IMR-90 (cell line): ENCODE measurements around the gene L3MBTL4. TPM values are rescaled to one million over a fixed set of nuclear protein-coding genes. Genes with fewer than 3 reads are reported as not detected.

Experiments
- ATAC-seq: fragments of 200-7000 bp; cut with Tn5 transposase; 2 replicates; pipeline ENCODE4 v1.9.1; 2020; ENCODE audit warnings: low read depth, mild to moderate bottlenecking, moderate library complexity
- BruUV-seq: library from RNA; stranded (reverse); fragments of 400-500 nt; replicated peaks from 2 replicates; lab custom pipeline; 2021; lab: Mats Ljungman, UMichigan
- CTCF ChIA-PET: fragments of 300-600 bp; formaldehyde crosslinking; extraction: SDS; loops from one replicate; lab custom pipeline; 2021; ENCODE audit warnings: antibody characterized with exemption; lab: Yijun Ruan, JAX
- POLR2A ChIA-PET: fragments of 300-600 bp; sonication (Branson Sonifier 250); formaldehyde crosslinking; loops from one replicate; lab custom pipeline; 2022; ENCODE audit warnings: antibody characterized with exemption; ENCODE audit not compliant: unreplicated experiment; lab: Charles Lee
- DNase-seq: peaks from one replicate; pipeline ENCODE4 v3.0.0; 2013
- H2AFZ ChIP-seq: replicated peaks from 2 replicates; pipeline ENCODE3; 2013; ENCODE audit warnings: low read length, mild to moderate bottlenecking; ENCODE audit not compliant: poor library complexity
- H2AK5ac ChIP-seq: 2 replicates; pipeline ENCODE4 v1.6.1; 2013; ENCODE audit warnings: low read depth, low read length, inconsistent platforms
- H2AK9ac ChIP-seq: replicated peaks from 2 replicates; pipeline ENCODE3; 2013; ENCODE audit warnings: mild to moderate bottlenecking, low read depth, low read length, moderate library complexity; ENCODE audit not compliant: poor library complexity
- H2BK120ac ChIP-seq: 2 replicates; pipeline ENCODE4 v1.6.1; 2013; ENCODE audit warnings: low read depth, low read length, inconsistent platforms
- H2BK15ac ChIP-seq: 3 replicates; pipeline ENCODE4 v1.6.1; 2013; ENCODE audit warnings: low read depth, low read length, inconsistent platforms
- H2BK20ac ChIP-seq: 2 replicates; pipeline ENCODE4 v1.6.1; 2013; ENCODE audit warnings: low read depth, mild to moderate bottlenecking, inconsistent platforms, low read length, moderate library complexity
- H2BK5ac ChIP-seq: 2 replicates; pipeline ENCODE4 v1.6.1; 2013; ENCODE audit warnings: mild to moderate bottlenecking, low read depth, low read length, inconsistent platforms; ENCODE audit not compliant: poor library complexity, severe bottlenecking
- H3K14ac ChIP-seq: replicated peaks from 2 replicates; pipeline ENCODE4 v1.6.1; 2013; ENCODE audit warnings: low read depth, low read length, inconsistent platforms
- H3K18ac ChIP-seq: 2 replicates; pipeline ENCODE4 v1.6.1; 2013; ENCODE audit warnings: low read depth, low read length, control low read depth
- H3K23ac ChIP-seq: 2 replicates; pipeline ENCODE4 v1.6.1; 2013; ENCODE audit warnings: low read depth, low read length, inconsistent platforms
- H3K27ac ChIP-seq: 2 replicates; pipeline ENCODE4 v1.5.1; 2013; ENCODE audit warnings: mild to moderate bottlenecking, control low read depth, low read length; ENCODE audit not compliant: insufficient read depth
- H3K27me3 ChIP-seq: 2 replicates; pipeline ENCODE4 v1.6.1; 2013; ENCODE audit warnings: low read length; ENCODE audit not compliant: control insufficient read depth, insufficient read depth
- H3K36me3 ChIP-seq: 2 replicates; pipeline ENCODE4 v1.6.1; 2013; ENCODE audit warnings: low read length, mixed read lengths; ENCODE audit not compliant: control insufficient read depth, insufficient read depth
- H3K4ac ChIP-seq: 2 replicates; pipeline ENCODE4 v1.6.1; 2013; ENCODE audit warnings: low read depth, low read length, inconsistent platforms
- H3K4me1 ChIP-seq: 2 replicates; pipeline ENCODE4 v1.6.1; 2013; ENCODE audit warnings: low read length, mixed read lengths; ENCODE audit not compliant: control insufficient read depth, insufficient read depth
- H3K4me2 ChIP-seq: 2 replicates; pipeline ENCODE4 v1.6.1; 2013; ENCODE audit warnings: low read depth, mild to moderate bottlenecking, control low read depth, low read length, moderate library complexity
- H3K4me3 ChIP-seq: 2 replicates; pipeline ENCODE4 v1.5.1; 2013; ENCODE audit warnings: low read depth, mild to moderate bottlenecking, control low read depth, low read length, moderate library complexity; ENCODE audit not compliant: insufficient read depth
- H3K56ac ChIP-seq: 2 replicates; pipeline ENCODE4 v1.6.1; 2013; ENCODE audit warnings: low read length, inconsistent platforms; ENCODE audit not compliant: insufficient read depth; ENCODE audit errors: extremely low read depth
- H3K79me1 ChIP-seq, 2 experiments: 2 replicates each; pipeline ENCODE4 v1.6.1; 2013; ENCODE audit warnings: low read length in 2 of 2, inconsistent platforms in 1 of 2, low read depth in 1 of 2
- H3K9ac ChIP-seq: 2 replicates; pipeline ENCODE4 v1.6.1; 2013; ENCODE audit warnings: low read depth, low read length, control low read depth
- H3K9me1 ChIP-seq: 2 replicates; pipeline ENCODE4 v1.6.1; 2013; ENCODE audit warnings: low read length, inconsistent platforms; ENCODE audit not compliant: insufficient read depth
- H3K9me3 ChIP-seq: 2 replicates; pipeline ENCODE4 v1.6.1; 2013; ENCODE audit warnings: low read length; ENCODE audit not compliant: control insufficient read depth, insufficient read depth
- H4K20me1 ChIP-seq: 2 replicates; pipeline ENCODE4 v1.6.1; 2013; ENCODE audit warnings: low read length, inconsistent platforms; ENCODE audit not compliant: insufficient read depth
- H4K5ac ChIP-seq: 2 replicates; pipeline ENCODE4 v1.6.1; 2013; ENCODE audit warnings: mild to moderate bottlenecking, low read depth, low read length, control low read depth
- H4K8ac ChIP-seq, 2 experiments: 2 replicates each; pipeline ENCODE4 v1.6.1; 2013; ENCODE audit warnings: low read depth in 2 of 2, low read length in 2 of 2, control low read depth in 1 of 2, inconsistent platforms in 1 of 2
- H4K91ac ChIP-seq: 2 replicates; pipeline ENCODE4 v1.6.1; 2013; ENCODE audit warnings: low read depth, low read length, inconsistent platforms; ENCODE audit not compliant: insufficient read depth
- BHLHE40 ChIP-seq: fragments of 150-350 bp; IDR thresholded peaks from 2 replicates; pipeline ENCODE4 v1.6.1; 2016; ENCODE audit warnings: mild to moderate bottlenecking, low read depth, low read length
- CEBPB ChIP-seq: IDR thresholded peaks from 2 replicates; pipeline ENCODE4 v1.6.1; 2012; ENCODE audit warnings: low read depth, low read length, improper control_type of control experiment
- CHD1 ChIP-seq: IDR thresholded peaks from 2 replicates; pipeline ENCODE4 v1.6.1; 2012; ENCODE audit warnings: low read depth, low read length, improper control_type of control experiment
- FOS ChIP-seq: fragments of 150-350 bp; IDR thresholded peaks from 2 replicates; pipeline ENCODE4 v1.6.1; 2016; ENCODE audit warnings: low read depth, low read length
- MAFK ChIP-seq: IDR thresholded peaks from 2 replicates; pipeline ENCODE4 v1.6.1; 2012; ENCODE audit warnings: low read depth, low read length, improper control_type of control experiment
- MAZ ChIP-seq: IDR thresholded peaks from 2 replicates; pipeline ENCODE4 v1.6.1; 2012; ENCODE audit warnings: low read depth, mild to moderate bottlenecking, low read length, improper control_type of control experiment, moderate library complexity, borderline replicate concordance
- MXI1 ChIP-seq: IDR thresholded peaks from 2 replicates; pipeline ENCODE4 v1.6.1; 2012; ENCODE audit warnings: low read depth, mild to moderate bottlenecking, low read length, moderate library complexity, borderline replicate concordance
- NFE2L2 ChIP-seq: fragments of 150-350 bp; IDR thresholded peaks from 2 replicates; pipeline ENCODE4 v1.6.1; 2016; ENCODE audit warnings: low read depth, mild to moderate bottlenecking, low read length
- POLR2A ChIP-seq: IDR thresholded peaks from 2 replicates; pipeline ENCODE4 v1.6.1; 2012; ENCODE audit warnings: mild to moderate bottlenecking, low read depth, low read length
- RAD21 ChIP-seq: IDR thresholded peaks from 2 replicates; pipeline ENCODE4 v1.6.1; 2012; ENCODE audit warnings: low read length, improper control_type of control experiment
- RCOR1 ChIP-seq: IDR thresholded peaks from 2 replicates; pipeline ENCODE4 v1.6.1; 2012; ENCODE audit warnings: mild to moderate bottlenecking, low read length, improper control_type of control experiment; ENCODE audit not compliant: insufficient replicate concordance
- RFX5 ChIP-seq: IDR thresholded peaks from 2 replicates; pipeline ENCODE4 v1.8.0; 2012; ENCODE audit warnings: low read depth, mild to moderate bottlenecking, low read length, moderate library complexity
- SMC3 ChIP-seq: fragments of 150-350 bp; IDR thresholded peaks from 2 replicates; pipeline ENCODE4 v1.6.1; 2016; ENCODE audit warnings: low read depth, mild to moderate bottlenecking, antibody characterized with exemption, low read length, moderate library complexity
- WGBS, 2 experiments: methylation state at CpG; one replicate each; pipeline versions ENCODE4 v1.1.5 to v1.1.7; 2013; ENCODE audit warnings: missing lambda C conversion rate in 2 of 2; ENCODE audit not compliant: insufficient read length in 1 of 2; ENCODE audit errors: extremely low coverage in 2 of 2; 5-methylcytosine and 5-hydroxymethylcytosine counted together
- dilution Hi-C: fragments of 300-500 bp; cut with HindIII; formaldehyde crosslinking; loops from one replicate; pipeline ENCODE4 v1.14.3; 2018; ENCODE audit warnings: low sequenced_read_pairs; ENCODE audit not compliant: unreplicated experiment
- in situ Hi-C: fragments of 300-500 bp; cut with MboI; formaldehyde crosslinking; loops from 3 replicates; pipeline ENCODE4 v1.14.3; 2019; ENCODE audit warnings: low sequenced_read_pairs, inconsistent platforms, mixed read lengths
- intact Hi-C: fragments of 100-400 bp; cut with micrococcal nuclease; formaldehyde crosslinking; loops from 2 replicates; pipeline ENCODE4 v1.10.0; 2022
- polyA plus RNA-seq, 3 experiments: library from polyadenylated mRNA; depleted of rRNA; stranded (reverse); fragments of >200 nt; gene quantifications; 2 replicates each; pipeline ENCODE4 v1.2.3, GENCODE V29; 2012; ENCODE audit warnings: low replicate concordance in 1 of 3
- total RNA-seq: library from RNA; depleted of rRNA; stranded (reverse); fragments of >200 nt; gene quantifications from 2 replicates; pipeline ENCODE4 v1.2.3, GENCODE V29; 2012
- TF ChIP-seq, protein P1 (sequence below): conservative IDR thresholded peaks from 2 replicates; pipeline ENCODE4 v1.5.1; 2012; ENCODE audit warnings: mild to moderate bottlenecking, low read depth, low read length, improper control_type of control experiment
- TF ChIP-seq, protein P2 (sequence below): fragments of 150-350 bp; IDR thresholded peaks from 2 replicates; pipeline ENCODE4 v1.6.1; 2017; ENCODE audit warnings: mild to moderate bottlenecking, antibody characterized with exemption, low read length, low read depth
- TF ChIP-seq, protein P3 (sequence below): fragments of 150-350 bp; IDR thresholded peaks from 2 replicates; pipeline ENCODE4 v1.6.1; 2016; ENCODE audit warnings: low read depth, mild to moderate bottlenecking, low read length, moderate library complexity, borderline replicate concordance

The L3MBTL4 gene
- total and polyA plus RNA-seq, 2 of the 4 experiments (the other 2 are of a cell fraction): under 0.01 to 0.02 TPM

DNA sequence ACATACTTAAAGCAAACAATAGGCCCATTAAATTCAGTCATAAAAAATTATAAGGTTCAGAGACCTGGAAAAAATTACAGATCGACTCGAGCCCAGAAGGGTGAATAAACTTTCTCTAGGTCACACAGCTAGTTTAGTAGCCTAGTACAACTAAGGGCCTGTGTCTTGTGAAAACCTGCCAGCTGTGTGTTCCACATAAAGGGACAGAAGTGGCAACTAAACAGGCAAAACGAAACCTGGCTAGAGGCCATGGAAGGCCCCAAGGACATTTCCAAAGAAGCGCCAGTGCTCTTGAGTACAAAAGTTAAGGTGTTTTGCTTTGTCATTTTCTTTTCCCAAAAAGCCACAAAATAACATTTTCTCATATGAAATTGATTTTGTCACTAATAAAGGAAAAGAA, 164.9 kb downstream of the L3MBTL4 start:
- Histone ChIP-seq H2AK9ac (no peak overlapping the region), H3K18ac (no peak overlapping the region), H4K20me1 (no peaks in the 10 kb centered on the region), H4K5ac (no peak overlapping the region), H2BK20ac (no peak overlapping the region), H3K23ac (no peak overlapping the region), H2AK5ac (no peak overlapping the region), H3K4me2 (no peak overlapping the region), H3K9me1 (no peaks in the 10 kb centered on the region), H4K91ac (no peak overlapping the region), H3K36me3 (no peaks in the 10 kb centered on the region), H3K4me3 (no peak overlapping the region), H2BK120ac (no peak overlapping the region), H3K4me1 (no peaks in the 10 kb centered on the region), H3K79me1 (no peaks in the 10 kb centered on the region), H3K56ac (no peak overlapping the region), H3K27me3 (no peaks in the 10 kb centered on the region), H2BK15ac (no peak overlapping the region), H3K14ac (no peak overlapping the region), H4K8ac (no peak overlapping the region), H3K27ac (no peak overlapping the region), H3K4ac (no peak overlapping the region), H2BK5ac (no peak overlapping the region), H2AFZ (no peak overlapping the region), H3K9me3 (no peaks in the 10 kb centered on the region), H3K9ac (no peak overlapping the region)
- CTCF ChIA-PET: no interaction called here
- dilution Hi-C loops (no loop called here), intact Hi-C loops (no loop called here), in situ Hi-C loops (no loop called here)
- DNase-seq (no peak), ATAC-seq (no peak)
- no TSS peak for BruUV-seq
- TF ChIP-seq MAZ (no peak), BHLHE40 (no peak), RCOR1 (no peak), MAFK (no peak), CHD1 (no peak), RAD21 (no peak), SMC3 (no peak), CEBPB (no peak), NFE2L2 (no peak), RFX5 (no peak), POLR2A (no peak), FOS (no peak), MXI1 (no peak)
- TF ChIP-seq, protein P1, sequence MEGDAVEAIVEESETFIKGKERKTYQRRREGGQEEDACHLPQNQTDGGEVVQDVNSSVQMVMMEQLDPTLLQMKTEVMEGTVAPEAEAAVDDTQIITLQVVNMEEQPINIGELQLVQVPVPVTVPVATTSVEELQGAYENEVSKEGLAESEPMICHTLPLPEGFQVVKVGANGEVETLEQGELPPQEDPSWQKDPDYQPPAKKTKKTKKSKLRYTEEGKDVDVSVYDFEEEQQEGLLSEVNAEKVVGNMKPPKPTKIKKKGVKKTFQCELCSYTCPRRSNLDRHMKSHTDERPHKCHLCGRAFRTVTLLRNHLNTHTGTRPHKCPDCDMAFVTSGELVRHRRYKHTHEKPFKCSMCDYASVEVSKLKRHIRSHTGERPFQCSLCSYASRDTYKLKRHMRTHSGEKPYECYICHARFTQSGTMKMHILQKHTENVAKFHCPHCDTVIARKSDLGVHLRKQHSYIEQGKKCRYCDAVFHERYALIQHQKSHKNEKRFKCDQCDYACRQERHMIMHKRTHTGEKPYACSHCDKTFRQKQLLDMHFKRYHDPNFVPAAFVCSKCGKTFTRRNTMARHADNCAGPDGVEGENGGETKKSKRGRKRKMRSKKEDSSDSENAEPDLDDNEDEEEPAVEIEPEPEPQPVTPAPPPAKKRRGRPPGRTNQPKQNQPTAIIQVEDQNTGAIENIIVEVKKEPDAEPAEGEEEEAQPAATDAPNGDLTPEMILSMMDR: no peak
- TF ChIP-seq, protein P2, sequence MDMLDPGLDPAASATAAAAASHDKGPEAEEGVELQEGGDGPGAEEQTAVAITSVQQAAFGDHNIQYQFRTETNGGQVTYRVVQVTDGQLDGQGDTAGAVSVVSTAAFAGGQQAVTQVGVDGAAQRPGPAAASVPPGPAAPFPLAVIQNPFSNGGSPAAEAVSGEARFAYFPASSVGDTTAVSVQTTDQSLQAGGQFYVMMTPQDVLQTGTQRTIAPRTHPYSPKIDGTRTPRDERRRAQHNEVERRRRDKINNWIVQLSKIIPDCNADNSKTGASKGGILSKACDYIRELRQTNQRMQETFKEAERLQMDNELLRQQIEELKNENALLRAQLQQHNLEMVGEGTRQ: no peak
- TF ChIP-seq, protein P3, sequence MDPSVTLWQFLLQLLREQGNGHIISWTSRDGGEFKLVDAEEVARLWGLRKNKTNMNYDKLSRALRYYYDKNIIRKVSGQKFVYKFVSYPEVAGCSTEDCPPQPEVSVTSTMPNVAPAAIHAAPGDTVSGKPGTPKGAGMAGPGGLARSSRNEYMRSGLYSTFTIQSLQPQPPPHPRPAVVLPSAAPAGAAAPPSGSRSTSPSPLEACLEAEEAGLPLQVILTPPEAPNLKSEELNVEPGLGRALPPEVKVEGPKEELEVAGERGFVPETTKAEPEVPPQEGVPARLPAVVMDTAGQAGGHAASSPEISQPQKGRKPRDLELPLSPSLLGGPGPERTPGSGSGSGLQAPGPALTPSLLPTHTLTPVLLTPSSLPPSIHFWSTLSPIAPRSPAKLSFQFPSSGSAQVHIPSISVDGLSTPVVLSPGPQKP: no peak
- POLR2A ChIA-PET: no interaction called here
- WGBS, 2 experiments: 80% methylated on average over 1 of the region's 4 CpGs; no CpG with 5 or more reads in 1 of the 2 experiments
